CD14-positive monocyte (primary cell): Measurements from ENCODE around the gene SLC6A2. TPM values are rescaled to one million over a fixed set of nuclear protein-coding genes. Genes with fewer than 3 reads are reported as not detected.

Experiments
- DNase-seq, 3 donors: peaks; one replicate each; pipeline ENCODE4 v3.0.0-alpha.2; 2011 to 2022
- H2AFZ ChIP-seq: 2 replicates; pipeline ENCODE4 v1.6.0; 2012; ENCODE audit warnings: mild to moderate bottlenecking, low read depth, low read length, inconsistent platforms; ENCODE audit not compliant: insufficient read depth, poor library complexity, severe bottlenecking
- H3K27ac ChIP-seq, 2 donors: 1 replicate in 1 of 2; 2 replicates in 1 of 2; pipeline ENCODE4 v1.5.1; 2012 to 2013; ENCODE audit warnings: low read length in 2 of 2, control low read depth in 1 of 2, inconsistent platforms in 1 of 2, low read depth in 1 of 2, mild to moderate bottlenecking in 1 of 2
- H3K27me3 ChIP-seq, 2 donors: one replicate each; pipeline versions ENCODE4 v1.6.0 to v1.6.1; 2011 to 2013; ENCODE audit warnings: low read length in 2 of 2; ENCODE audit not compliant: control insufficient read depth in 2 of 2, insufficient read depth in 2 of 2
- H3K36me3 ChIP-seq, 2 donors: replicated peaks in 1 of 2; 1 replicate in 1 of 2; 2 replicates in 1 of 2; pipeline versions ENCODE4 v1.5.1 to v1.6.1; 2012 to 2013; ENCODE audit warnings: low read length in 2 of 2, control low read depth in 1 of 2, inconsistent platforms in 1 of 2, mild to moderate bottlenecking in 1 of 2; ENCODE audit not compliant: insufficient read depth in 2 of 2, control insufficient read depth in 1 of 2
- H3K4me1 ChIP-seq, 2 donors: 1 replicate in 1 of 2; 2 replicates in 1 of 2; pipeline versions ENCODE4 v1.5.1 to v1.6.1; 2012 to 2013; ENCODE audit warnings: low read length in 2 of 2, control low read depth in 1 of 2, inconsistent platforms in 1 of 2, mild to moderate bottlenecking in 1 of 2, moderate library complexity in 1 of 2; ENCODE audit not compliant: insufficient read depth in 2 of 2, control insufficient read depth in 1 of 2
- H3K4me2 ChIP-seq: replicated peaks from 2 replicates; pipeline ENCODE3; 2012; ENCODE audit warnings: low read length, moderate library complexity, mild to moderate bottlenecking; ENCODE audit not compliant: poor library complexity, severe bottlenecking; ENCODE audit errors: extremely low read depth
- H3K4me3 ChIP-seq, 3 experiments: fragments of 200-600 bp in 1 of 3; sonication (generic) in 1 of 3; replicated peaks in 1 of 3; 1 replicate in 2 of 3; 2 replicates in 1 of 3; pipeline ENCODE4 v1.5.1; 2011 to 2013; ENCODE audit warnings: low read length in 3 of 3, mild to moderate bottlenecking in 3 of 3, control low read depth in 2 of 3, low read depth in 2 of 3, inconsistent platforms in 1 of 3, moderate library complexity in 1 of 3
- H3K79me2 ChIP-seq: 2 replicates; pipeline ENCODE4 v1.6.0; 2012; ENCODE audit warnings: mild to moderate bottlenecking, control low read depth, inconsistent platforms, low read length, moderate library complexity; ENCODE audit not compliant: insufficient read depth
- H3K9ac ChIP-seq: 2 replicates; pipeline ENCODE4 v1.6.0; 2017; ENCODE audit warnings: low read length, mild to moderate bottlenecking; ENCODE audit not compliant: insufficient read depth, poor library complexity, severe bottlenecking
- H3K9me3 ChIP-seq, 2 donors: replicated peaks in 1 of 2; 1 replicate in 1 of 2; 2 replicates in 1 of 2; pipeline versions ENCODE4 v1.5.1 to v1.6.1; 2012 to 2013; ENCODE audit warnings: low read length in 2 of 2, control low read depth in 1 of 2; ENCODE audit not compliant: control insufficient read depth in 1 of 2, insufficient read depth in 1 of 2
- H4K20me1 ChIP-seq: 2 replicates; pipeline ENCODE4 v1.6.0; 2012; ENCODE audit warnings: mild to moderate bottlenecking, low read length, control low read depth, moderate library complexity; ENCODE audit not compliant: insufficient read depth
- H3K27ac Mint-ChIP-seq, 7 donors: one replicate each; pipeline ENCODE4 v1.8.0; 2020; ENCODE audit warnings: mild to moderate bottlenecking in 7 of 7, mixed read lengths in 7 of 7, moderate library complexity in 6 of 7, inconsistent platforms in 2 of 7
- H3K27me3 Mint-ChIP-seq, 3 donors: one replicate each; pipeline ENCODE4 v1.8.0; 2021 to 2022; ENCODE audit warnings: low read depth in 3 of 3, mild to moderate bottlenecking in 3 of 3, mixed read lengths in 3 of 3, moderate library complexity in 3 of 3, inconsistent platforms in 1 of 3
- H3K36me3 Mint-ChIP-seq, 2 donors: one replicate each; pipeline ENCODE4 v1.8.0; 2020; ENCODE audit warnings: mixed read lengths in 2 of 2, inconsistent platforms in 1 of 2, mild to moderate bottlenecking in 1 of 2
- H3K4me1 Mint-ChIP-seq: one replicate; pipeline ENCODE4 v1.8.0; 2020; ENCODE audit warnings: mild to moderate bottlenecking, mixed read lengths
- H3K4me3 Mint-ChIP-seq, 2 donors: one replicate each; pipeline ENCODE4 v1.8.0; 2020; ENCODE audit warnings: mild to moderate bottlenecking in 2 of 2, mixed read lengths in 2 of 2, moderate library complexity in 1 of 2
- H3K9me3 Mint-ChIP-seq, 7 donors: one replicate each; pipeline ENCODE4 v1.8.0; 2020 to 2022; ENCODE audit warnings: mixed read lengths in 7 of 7, mild to moderate bottlenecking in 6 of 7, moderate library complexity in 6 of 7, inconsistent platforms in 2 of 7
- CTCF ChIP-seq: fragments of 200-600 bp; IDR thresholded peaks from one replicate; pipeline ENCODE4 v1.8.0; 2022; ENCODE audit warnings: antibody characterized with exemption, mild to moderate bottlenecking
- WGBS: methylation state at CpG from one replicate; pipeline ENCODE4 v1.1.5; 2013; ENCODE audit warnings: missing lambda C conversion rate; ENCODE audit not compliant: insufficient coverage; 5-methylcytosine and 5-hydroxymethylcytosine counted together
- intact Hi-C, 2 donors: fragments of 100-400 bp; cut with micrococcal nuclease; formaldehyde crosslinking; loops; one replicate each; pipeline versions ENCODE4 v1.15.0 to v1.15.1; 2023
- polyA plus RNA-seq, 3 donors: library from polyadenylated mRNA; depleted of rRNA in 1 of 3; unstranded in 2 of 3; stranded (reverse) in 1 of 3; fragments of 300-500 nt in 2 of 3; fragments of >200 nt in 1 of 3; fragmentation: Illumina TruSeq in 2 of 3; gene quantifications; 1 replicate in 2 of 3; 2 replicates in 1 of 3; pipeline ENCODE4 v1.2.3, GENCODE V29; 2012 to 2021

The SLC6A2 gene
- polyA plus RNA-seq, 3 donors, result not detected

GRCh38 chr16:55624696-55625095 lies 31.1 kb upstream of the SLC6A2 start:
- WGBS, result 100% methylated on average over 5 of the region's 5 CpGs
- no peak overlapping the region for H3K9ac ChIP-seq
- Mint-ChIP-seq H3K27me3 (peaks cover 0 to 4% (median 0%) of the 10 kb centered on the region in 3 donors), H3K9me3 (peaks cover 0 to 6% (median 1%) of the 10 kb centered on the region in 7 donors), H3K4me1 (no peaks in the 10 kb centered on the region), H3K36me3 (no peaks in the 10 kb centered on the region), H3K4me3 (no peak overlapping the region), H3K27ac (no peak overlapping the region)
- no peak overlapping the region for H3K27ac ChIP-seq
- no peak for DNase-seq
- H2AFZ ChIP-seq, result no peak overlapping the region
- no peaks in the 10 kb centered on the region for H3K36me3 ChIP-seq
- no peaks in the 10 kb centered on the region for H4K20me1 ChIP-seq
- peaks cover 0 to 7% of the 10 kb centered on the region in 2 donors for H3K4me1 ChIP-seq
- TF ChIP-seq CTCF, result no peak
- no peaks in the 10 kb centered on the region for H3K9me3 ChIP-seq
- H3K4me3 ChIP-seq, result no peak overlapping the region
- no peaks in the 10 kb centered on the region for H3K27me3 ChIP-seq
- intact Hi-C loops, result no loop called here
- H3K79me2 ChIP-seq, result no peaks in the 10 kb centered on the region
- no peak overlapping the region for H3K4me2 ChIP-seq

GRCh38 chr16:55625843-55626242 lies 29.9 kb upstream of the SLC6A2 start:
- Histone ChIP-seq H2AFZ (no peak overlapping the region), H3K36me3 (no peaks in the 10 kb centered on the region), H3K4me1 (peaks cover 0 to 7% of the 10 kb centered on the region in 2 donors), H3K4me2 (no peak overlapping the region), H3K27me3 (no peaks in the 10 kb centered on the region), H4K20me1 (no peaks in the 10 kb centered on the region), H3K4me3 (no peak overlapping the region), H3K9me3 (no peaks in the 10 kb centered on the region), H3K79me2 (no peaks in the 10 kb centered on the region), H3K27ac (no peak overlapping the region), H3K9ac (no peak overlapping the region)
- H3K9me3 Mint-ChIP-seq, result peaks cover 0 to 5% (median 0%) of the 10 kb centered on the region in 7 donors
- H3K4me1 Mint-ChIP-seq, result no peaks in the 10 kb centered on the region
- no peaks in the 10 kb centered on the region for H3K36me3 Mint-ChIP-seq
- H3K27me3 Mint-ChIP-seq, result peaks cover 0 to 4% (median 0%) of the 10 kb centered on the region in 3 donors
- no peak overlapping the region for H3K4me3 Mint-ChIP-seq
- DNase-seq, result no peak
- TF ChIP-seq CTCF, result no peak
- no peak overlapping the region for H3K27ac Mint-ChIP-seq
- intact Hi-C loops, result no loop called here
- 57% methylated on average over 2 of the region's 3 CpGs for WGBS
